ENCODE data around the gene BGN.

BGN gene

DNA sequence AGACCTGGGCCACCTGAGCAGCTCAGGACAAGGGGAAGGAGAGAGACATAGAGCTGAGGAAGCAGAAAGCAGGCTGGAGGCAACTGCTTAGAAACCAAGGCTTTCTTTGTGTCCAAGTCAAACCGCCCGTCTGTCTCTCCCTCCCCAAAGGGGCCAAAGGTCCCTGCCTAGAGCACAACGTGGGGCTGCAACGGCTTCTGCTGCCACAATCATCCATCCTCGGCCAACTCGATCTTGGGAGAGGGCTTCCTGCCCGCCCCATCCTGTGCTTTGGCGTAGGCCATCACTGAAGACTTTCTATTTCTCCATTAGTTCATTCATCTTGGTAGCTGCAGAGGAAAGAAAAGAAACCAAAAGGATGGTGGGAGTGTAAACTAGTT, 47.2 kb upstream of the BGN start:
- no peak overlapping the region for H3K4me3 ChIP-seq (ENCODE audit: low read depth, low read length)
- TF ChIP-seq, protein P1, sequence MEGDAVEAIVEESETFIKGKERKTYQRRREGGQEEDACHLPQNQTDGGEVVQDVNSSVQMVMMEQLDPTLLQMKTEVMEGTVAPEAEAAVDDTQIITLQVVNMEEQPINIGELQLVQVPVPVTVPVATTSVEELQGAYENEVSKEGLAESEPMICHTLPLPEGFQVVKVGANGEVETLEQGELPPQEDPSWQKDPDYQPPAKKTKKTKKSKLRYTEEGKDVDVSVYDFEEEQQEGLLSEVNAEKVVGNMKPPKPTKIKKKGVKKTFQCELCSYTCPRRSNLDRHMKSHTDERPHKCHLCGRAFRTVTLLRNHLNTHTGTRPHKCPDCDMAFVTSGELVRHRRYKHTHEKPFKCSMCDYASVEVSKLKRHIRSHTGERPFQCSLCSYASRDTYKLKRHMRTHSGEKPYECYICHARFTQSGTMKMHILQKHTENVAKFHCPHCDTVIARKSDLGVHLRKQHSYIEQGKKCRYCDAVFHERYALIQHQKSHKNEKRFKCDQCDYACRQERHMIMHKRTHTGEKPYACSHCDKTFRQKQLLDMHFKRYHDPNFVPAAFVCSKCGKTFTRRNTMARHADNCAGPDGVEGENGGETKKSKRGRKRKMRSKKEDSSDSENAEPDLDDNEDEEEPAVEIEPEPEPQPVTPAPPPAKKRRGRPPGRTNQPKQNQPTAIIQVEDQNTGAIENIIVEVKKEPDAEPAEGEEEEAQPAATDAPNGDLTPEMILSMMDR (IDR thresholded peaks at IDR 0.05; ENCODE audit: insufficient read depth, low read length, missing control alignments): no peak
- CTCF ChIA-PET: no interaction called here
- POLR2A ChIA-PET: no interaction called here
- no peak for DNase-seq (ENCODE audit: low read depth, low spot score)

DNA sequence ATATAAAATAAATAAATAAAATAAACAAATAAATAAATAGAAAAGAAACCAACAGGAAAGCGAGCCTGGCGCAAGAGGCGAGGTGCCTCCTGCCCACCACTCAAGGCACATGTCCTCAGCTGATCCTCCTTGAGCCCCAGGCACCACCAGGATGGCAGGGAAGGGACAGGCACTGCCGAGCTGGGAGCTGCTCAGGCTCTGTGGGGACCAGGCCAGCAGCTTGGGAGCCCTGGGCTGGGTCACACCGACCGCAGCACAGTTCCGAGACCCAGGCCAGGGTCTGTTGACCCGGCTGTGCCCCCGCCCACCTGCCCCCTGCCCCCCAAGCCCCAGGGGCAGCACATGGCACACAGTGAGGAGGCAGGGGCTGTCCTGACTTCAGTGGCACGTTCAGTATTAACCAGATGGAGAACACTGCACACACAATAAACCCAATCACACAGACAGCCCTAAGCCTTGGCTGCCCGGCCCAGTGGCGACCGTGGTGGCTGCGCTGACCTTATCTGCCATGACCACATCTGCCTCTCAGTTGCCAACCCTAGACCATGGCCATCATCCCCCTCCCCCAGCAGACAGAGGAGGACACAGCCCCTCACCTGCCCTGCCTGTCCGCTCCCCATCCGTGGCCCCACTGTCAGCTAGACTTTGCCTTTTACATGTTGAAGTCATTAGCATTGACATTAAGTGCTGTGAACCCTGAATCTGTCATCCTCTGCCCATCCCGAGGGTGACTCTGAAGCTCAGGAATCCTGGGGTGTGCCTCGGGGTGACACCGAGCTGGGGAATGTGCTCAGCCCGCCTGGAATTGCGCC, 46.0 kb upstream of the BGN start:
- no peak overlapping the region for H3K4me3 ChIP-seq (ENCODE audit: low read depth, low read length)
- CTCF ChIA-PET: interaction anchor here (1.3 kb wide), 1 partner anchor 22 kb away, joined by 4 read pairs; the partner anchor contains the start of gene HAUS7
- POLR2A ChIA-PET: no interaction called here

DNA sequence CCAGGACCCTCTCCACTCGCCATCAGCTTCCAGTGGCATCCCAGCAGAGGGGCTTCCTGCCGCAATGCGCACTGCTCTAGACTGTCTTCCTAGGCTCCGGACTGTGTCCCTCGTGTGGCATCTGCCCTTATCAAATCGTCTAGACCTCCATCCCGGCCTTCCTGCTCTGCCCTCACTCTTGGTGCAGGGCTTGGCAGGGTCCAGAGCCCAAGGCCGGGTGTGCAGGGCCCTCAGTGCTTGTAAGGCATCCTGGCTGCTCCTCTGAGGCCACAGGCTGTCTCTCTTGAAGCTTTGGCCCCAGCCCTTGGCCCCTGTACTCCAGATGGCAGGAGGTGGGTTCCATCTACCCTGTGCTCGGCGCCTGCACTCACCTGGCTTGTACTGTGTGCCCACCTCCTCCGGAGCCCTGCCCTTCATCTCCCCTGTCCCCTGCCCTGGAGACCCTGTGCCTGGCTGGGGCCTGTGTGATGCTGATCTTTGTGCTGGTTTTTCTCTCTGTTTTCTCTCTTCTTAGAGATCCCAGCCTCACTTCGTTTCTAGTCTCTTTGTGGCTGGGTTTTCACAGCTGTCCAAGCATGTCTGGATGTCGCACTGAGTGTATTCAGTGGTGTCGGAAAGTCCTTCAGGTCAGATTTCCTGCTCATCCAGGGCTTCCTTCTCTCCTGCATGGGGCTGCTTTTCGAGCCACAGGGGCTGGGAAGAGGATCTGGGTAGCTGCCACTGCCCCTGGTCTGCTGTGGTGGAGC, 45.2 kb upstream of the BGN start:
- TF ChIP-seq, protein P1 (IDR thresholded peaks at IDR 0.05; ENCODE audit: insufficient read depth, low read length, missing control alignments): no peak
- no peak for DNase-seq (ENCODE audit: low read depth, low spot score)
- CTCF ChIA-PET: interaction anchor here (1.3 kb wide), 1 partner anchor 22 kb away, joined by 4 read pairs; the partner anchor contains the start of gene HAUS7
- no peak overlapping the region for H3K4me3 ChIP-seq (ENCODE audit: low read depth, low read length)
- POLR2A ChIA-PET: no interaction called here

More for the DNA sequence above, 46.0 kb upstream of the BGN start:
- no peak for DNase-seq (ENCODE audit: low read depth, low spot score)
- TF ChIP-seq, protein P1 (IDR thresholded peaks at IDR 0.05; ENCODE audit: insufficient read depth, low read length, missing control alignments): no peak

DNA sequence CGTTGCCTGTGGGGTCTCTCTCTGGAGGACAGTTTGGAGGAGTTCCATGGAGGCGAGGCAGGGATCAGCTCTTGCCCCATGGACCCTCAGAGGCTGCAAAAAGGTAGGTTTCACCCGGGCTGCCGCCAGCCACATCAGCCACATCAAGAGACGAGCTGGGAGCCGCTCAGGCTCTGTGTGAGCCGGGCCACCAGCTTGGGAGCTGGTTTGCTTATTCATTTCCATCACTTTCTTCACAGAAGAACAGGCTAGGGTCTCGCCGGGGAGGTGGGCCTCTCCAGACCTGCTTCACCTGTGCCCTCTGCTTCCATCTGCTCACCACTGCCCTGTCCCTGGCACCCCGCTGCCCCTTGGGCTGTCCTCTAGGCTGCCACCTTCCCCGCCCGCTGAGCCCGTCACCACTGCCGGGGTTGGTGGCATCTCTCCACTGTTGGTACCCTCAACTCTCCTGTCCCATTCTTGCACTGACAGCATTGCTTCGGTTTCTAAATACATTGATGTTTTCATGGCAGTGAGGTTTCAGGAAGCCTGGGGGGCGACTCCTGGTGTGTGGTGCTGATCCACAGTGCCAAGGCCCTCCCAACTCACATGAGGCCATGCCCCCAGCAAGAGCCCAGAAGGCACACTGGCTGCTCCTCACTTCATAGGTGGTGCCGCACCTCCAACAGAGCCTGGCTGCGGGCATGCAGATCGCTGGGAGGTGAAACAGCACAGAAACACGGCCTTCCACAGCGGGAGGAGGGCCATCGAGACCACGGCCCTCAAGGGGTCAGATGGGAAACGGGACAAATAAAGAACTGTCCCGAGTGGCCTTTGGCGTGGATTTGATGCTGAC, 44.4 kb upstream of the BGN start:
- TF ChIP-seq, protein P1 (IDR thresholded peaks at IDR 0.05; ENCODE audit: insufficient read depth, low read length, missing control alignments): no peak
- no peak for DNase-seq (ENCODE audit: low read depth, low spot score)
- CTCF ChIA-PET: interaction anchor here (1.3 kb wide), 1 partner anchor 21 kb away, joined by 4 read pairs; the partner anchor contains the start of gene HAUS7
- POLR2A ChIA-PET: no interaction called here
- no peak overlapping the region for H3K4me3 ChIP-seq (ENCODE audit: low read depth, low read length)

DNA sequence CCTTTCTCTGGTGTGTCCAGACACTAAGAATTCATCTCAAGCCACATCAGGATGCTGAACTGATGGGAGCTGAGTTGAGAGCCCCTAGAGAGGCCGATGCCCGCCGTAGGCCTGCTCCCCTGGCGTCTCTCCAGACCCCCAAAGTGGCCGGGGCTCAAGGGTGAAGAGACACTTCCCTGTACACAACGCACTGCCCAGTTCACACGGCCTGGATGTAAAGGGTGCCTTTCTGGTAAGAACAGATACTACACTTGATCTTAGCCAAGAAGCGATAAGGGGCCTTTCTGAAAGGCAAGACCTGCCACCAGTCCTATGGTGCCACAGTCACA, 43.9 kb upstream of the BGN start:
- CTCF ChIA-PET: no interaction called here
- POLR2A ChIA-PET: no interaction called here
- no peak for DNase-seq (ENCODE audit: low read depth, low spot score)
- TF ChIP-seq, protein P1 (IDR thresholded peaks at IDR 0.05; ENCODE audit: insufficient read depth, low read length, missing control alignments): no peak
- H3K4me3 ChIP-seq (ENCODE audit: low read depth, low read length): no peak overlapping the region

Measured in AG04449 (cell line).